Activated naive CD4-positive, alpha-beta T cell treated with anti-CD3 and anti-CD28 coated beads for 36 hours (primary cell): ENCODE data around the gene TFIP11. TPM values are rescaled to one million over a fixed set of nuclear protein-coding genes. Genes with fewer than 3 reads are reported as not detected.

Source experiments
- CTCF ChIA-PET: fragments of 350-600 bp; sonication (Branson Sonifier 250); formaldehyde crosslinking; loops from one replicate; lab custom pipeline; 2021; ENCODE audit warnings: antibody characterized with exemption; lab: Charles Lee
- DNase-seq: peaks from one replicate; pipeline ENCODE4 v3.0.0-alpha.2; 2020
- H3K27ac Mint-ChIP-seq: one replicate; pipeline ENCODE4 v1.8.0; 2021; ENCODE audit warnings: mild to moderate bottlenecking, mixed read lengths
- H3K27me3 Mint-ChIP-seq: one replicate; pipeline ENCODE4 v1.8.0; 2021; ENCODE audit warnings: low read depth, mixed read lengths
- H3K36me3 Mint-ChIP-seq: one replicate; pipeline ENCODE4 v1.8.0; 2021; ENCODE audit warnings: low read depth, mixed read lengths
- H3K4me1 Mint-ChIP-seq: one replicate; pipeline ENCODE4 v1.8.0; 2021; ENCODE audit warnings: low read depth, mixed read lengths
- H3K4me3 Mint-ChIP-seq: one replicate; pipeline ENCODE4 v1.8.0; 2021; ENCODE audit warnings: mild to moderate bottlenecking, moderate library complexity, mixed read lengths
- H3K9me3 Mint-ChIP-seq: one replicate; pipeline ENCODE4 v1.8.0; 2021; ENCODE audit warnings: mixed read lengths
- intact Hi-C: fragments of 100-400 bp; cut with micrococcal nuclease; formaldehyde crosslinking; loops from one replicate; pipeline ENCODE4 v1.15.1; 2023
- total RNA-seq, 2 experiments: library from RNA; stranded (reverse); gene quantifications; one replicate each; pipeline ENCODE4 v1.2.3, GENCODE V29; 2021

TFIP11 gene
- total RNA-seq, 2 experiments from 2014 or later, result 33.3 to 34.4 TPM

DNA sequence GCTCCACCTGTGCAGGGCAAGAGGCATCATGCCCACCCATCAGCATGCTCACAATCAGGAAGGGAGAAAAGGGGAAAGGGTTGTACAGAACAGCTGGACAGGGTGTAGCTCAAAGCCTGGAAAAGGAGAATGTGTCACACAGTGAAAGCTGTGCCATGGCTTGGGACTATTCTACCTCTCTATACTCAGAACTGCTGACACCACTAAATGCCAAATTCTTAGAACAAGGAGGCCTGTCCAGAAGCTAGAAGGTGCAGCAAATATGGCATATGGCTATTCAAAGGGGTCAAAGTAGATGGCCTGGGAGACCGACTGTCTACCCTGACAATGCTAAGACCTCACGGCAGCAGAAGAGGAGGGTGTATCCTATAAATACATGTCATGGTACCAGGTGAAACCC, 41.5 kb downstream of the TFIP11 start:
- no peak for DNase-seq
- Mint-ChIP-seq H3K36me3 (peaks cover 45% of the 10 kb centered on the region), H3K27me3 (no peaks in the 10 kb centered on the region), H3K4me1 (peaks cover 3% of the 10 kb centered on the region), H3K9me3 (no peaks in the 10 kb centered on the region), H3K27ac (peak overlapping the region; percentile 50), H3K4me3 (no peak overlapping the region)
- CTCF ChIA-PET, result interaction anchor here (1.1 to 1.6 kb wide), 3 partner anchors 9 to 103 kb away, joined by 3 read pairs; no protein-coding TSS in a partner anchor
- intact Hi-C loops, result no loop called here

- intact Hi-C loops, result no loop called here
- no peak overlapping the region for H3K27ac Mint-ChIP-seq
These were observed 46.1 kb downstream of the TFIP11 start for GRCh38 chr22:26466196-26466595.

DNA sequence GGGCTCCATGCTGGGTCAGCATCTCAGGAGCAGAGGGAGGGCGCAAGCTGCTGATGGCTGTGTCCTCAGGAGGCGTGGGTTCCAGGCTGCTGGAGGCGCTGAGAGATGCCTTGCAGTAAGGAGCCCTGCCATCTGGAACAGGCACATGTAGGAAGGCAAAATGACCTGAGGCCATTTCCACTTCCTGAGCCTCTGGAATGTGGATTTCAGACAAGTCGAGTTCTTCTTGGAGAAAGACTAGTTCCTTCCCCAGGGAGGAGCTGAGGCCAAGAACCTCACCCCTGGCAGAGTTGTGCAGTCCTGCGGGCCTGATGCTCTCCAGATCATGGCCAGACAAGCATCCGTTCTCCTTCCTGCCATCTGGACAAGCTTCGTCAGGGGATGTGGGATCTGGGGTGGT, 48.0 kb downstream of the TFIP11 start:
- no peaks in the 10 kb centered on the region for H3K27me3 Mint-ChIP-seq
- DNase-seq, result no peak
- peaks cover 18% of the 10 kb centered on the region for H3K36me3 Mint-ChIP-seq
- CTCF ChIA-PET, result interaction anchor here (3.8 kb wide), 1 partner anchor 63 kb away, joined by 22 read pairs; no protein-coding TSS in a partner anchor
- intact Hi-C loops, result loop anchor here (5.0 kb wide), 1 partner anchor 37 kb away; the partner anchor contains the start of gene ASPHD2
- H3K4me3 Mint-ChIP-seq, result no peak overlapping the region
- H3K9me3 Mint-ChIP-seq, result no peaks in the 10 kb centered on the region
- H3K4me1 Mint-ChIP-seq, result no peaks in the 10 kb centered on the region
- H3K27ac Mint-ChIP-seq, result no peak overlapping the region

More at GRCh38 chr22:26466196-26466595, 46.1 kb downstream of the TFIP11 start:
- no peaks in the 10 kb centered on the region for H3K9me3 Mint-ChIP-seq
- no peak for DNase-seq
- peaks cover 20% of the 10 kb centered on the region for H3K36me3 Mint-ChIP-seq
- no peak overlapping the region for H3K4me3 Mint-ChIP-seq
- H3K4me1 Mint-ChIP-seq, result no peaks in the 10 kb centered on the region
- no peaks in the 10 kb centered on the region for H3K27me3 Mint-ChIP-seq
- CTCF ChIA-PET, result no interaction called here

DNA sequence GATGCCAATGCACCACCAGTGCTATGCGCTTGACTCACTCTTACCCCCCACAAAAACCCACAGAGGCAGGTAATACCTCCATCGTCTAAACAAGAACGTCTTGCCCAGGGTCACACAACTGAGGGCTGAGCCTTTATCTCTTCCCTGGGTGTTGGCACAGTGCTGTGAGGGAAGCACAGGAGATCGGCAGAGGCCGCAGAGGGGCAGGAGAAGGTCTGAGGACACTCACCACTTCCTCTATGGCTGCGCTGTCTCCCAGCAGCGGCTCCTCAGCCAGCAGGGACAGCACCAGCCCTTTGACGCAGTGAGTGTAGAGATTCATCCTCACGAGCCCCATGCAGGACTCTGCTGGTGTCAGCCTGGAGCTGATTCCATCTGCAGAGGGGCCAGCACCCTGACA, 48.6 kb downstream of the TFIP11 start:
- Mint-ChIP-seq H3K27me3 (no peaks in the 10 kb centered on the region), H3K9me3 (no peaks in the 10 kb centered on the region), H3K4me3 (no peak overlapping the region), H3K4me1 (no peaks in the 10 kb centered on the region), H3K27ac (no peak overlapping the region), H3K36me3 (peaks cover 13% of the 10 kb centered on the region)
- DNase-seq, result no peak
- CTCF ChIA-PET, result interaction anchor here (1.3 to 4.8 kb wide), 4 partner anchors 19 to 97 kb away, joined by 5 to 44 read pairs (median 22); no protein-coding TSS in a partner anchor
- intact Hi-C loops, result loop anchor here (5.0 kb wide), 1 partner anchor 36 kb away; the partner anchor contains the start of gene ASPHD2

DNA sequence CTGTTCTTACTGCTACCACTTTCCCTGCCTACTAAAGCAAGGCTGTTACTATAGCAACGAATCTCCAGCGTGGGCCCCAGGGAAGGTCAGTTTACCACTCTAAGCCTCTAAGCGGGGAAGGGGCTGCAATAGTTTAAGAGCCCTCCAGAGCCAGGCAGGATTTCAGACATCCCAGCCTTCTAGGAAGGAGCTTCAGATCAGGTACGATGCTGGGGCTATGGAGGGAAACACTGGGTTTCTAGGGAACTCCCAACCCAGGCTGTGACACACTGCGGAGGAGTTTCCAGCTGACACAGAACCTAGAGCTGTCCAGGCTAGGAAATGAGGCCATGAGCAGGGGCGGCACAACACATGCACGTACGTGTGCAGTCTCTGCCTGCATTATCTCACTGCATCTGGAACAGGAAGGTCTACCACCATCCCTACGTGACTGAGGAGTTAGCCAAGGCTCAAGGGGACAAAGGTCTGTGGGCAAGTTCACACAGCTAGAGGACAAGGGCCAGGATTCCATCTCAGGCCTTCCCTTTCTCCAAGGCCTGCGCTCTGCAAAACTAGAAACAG, 49.1 kb downstream of the TFIP11 start:
- Mint-ChIP-seq H3K9me3 (no peaks in the 10 kb centered on the region), H3K27ac (no peak overlapping the region), H3K4me3 (no peak overlapping the region), H3K27me3 (no peaks in the 10 kb centered on the region), H3K4me1 (no peaks in the 10 kb centered on the region), H3K36me3 (peaks cover 11% of the 10 kb centered on the region)
- intact Hi-C loops, result loop anchor here (5.0 kb wide), 1 partner anchor 36 kb away; the partner anchor contains the start of gene ASPHD2
- no peak for DNase-seq
- CTCF ChIA-PET, result interaction anchor here (0.6 to 4.8 kb wide), 8 partner anchors 11 to 102 kb away, joined by 3 to 44 read pairs (median 12); no protein-coding TSS in a partner anchor

- Mint-ChIP-seq H3K4me3 (no peak overlapping the region), H3K9me3 (no peaks in the 10 kb centered on the region), H3K27me3 (no peaks in the 10 kb centered on the region), H3K4me1 (no peaks in the 10 kb centered on the region), H3K27ac (no peak overlapping the region), H3K36me3 (peaks cover 10% of the 10 kb centered on the region)
- DNase-seq, result no peak
- intact Hi-C loops, result loop anchor here (5.0 kb wide), 1 partner anchor 35 kb away; the partner anchor contains the start of gene ASPHD2
- CTCF ChIA-PET, result interaction anchor here (0.6 to 4.8 kb wide), 12 partner anchors 11 to 101 kb away, joined by 3 to 44 read pairs (median 10); no protein-coding TSS in a partner anchor
These were observed 49.6 kb downstream of the TFIP11 start for GRCh38 chr22:26462641-26463040.

GRCh38 chr22:26462051-26462450, 50.2 kb downstream of the TFIP11 start:
- intact Hi-C loops, result loop anchor here (5.0 kb wide), 1 partner anchor 35 kb away; the partner anchor contains the start of gene ASPHD2

DNA sequence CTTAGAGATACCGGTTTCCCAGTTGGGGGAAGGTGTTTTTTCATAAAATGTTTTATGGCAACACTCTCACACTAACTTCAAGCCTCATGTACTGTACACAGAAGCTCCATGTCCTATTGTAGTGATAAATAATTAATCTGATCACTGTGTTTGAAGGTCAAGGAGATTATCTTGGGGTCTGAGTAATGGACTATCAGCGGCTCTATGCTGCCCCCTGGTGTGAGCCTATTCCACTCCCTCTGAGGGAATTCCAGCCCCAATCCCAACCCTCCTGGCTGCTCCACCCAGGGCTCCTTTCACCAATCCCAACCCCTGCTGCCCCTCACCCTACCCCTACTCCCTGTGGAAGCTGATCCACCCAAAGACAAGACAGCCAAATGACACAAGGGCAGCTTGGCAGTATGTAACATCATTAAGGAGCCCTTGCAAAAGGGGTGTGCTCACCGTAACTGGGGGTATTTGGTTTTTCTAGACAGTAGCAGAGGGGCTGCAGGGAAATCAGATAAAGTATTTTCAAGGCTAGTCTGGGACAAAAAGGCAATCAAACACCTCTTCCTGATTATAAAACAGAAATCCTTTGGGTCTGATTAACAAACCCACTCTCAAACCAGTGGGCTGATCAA, 51.0 kb downstream of the TFIP11 start:
- H3K36me3 Mint-ChIP-seq, result peaks cover 8% of the 10 kb centered on the region
- H3K4me1 Mint-ChIP-seq, result no peaks in the 10 kb centered on the region
- peak; percentile 57 for DNase-seq
- no peak overlapping the region for H3K4me3 Mint-ChIP-seq
- CTCF ChIA-PET, result interaction anchor here (0.6 to 4.8 kb wide), 34 partner anchors 8 to 217 kb away, joined by 3 to 44 read pairs (median 4); no protein-coding TSS in a partner anchor
- H3K27me3 Mint-ChIP-seq, result no peaks in the 10 kb centered on the region
- no peak overlapping the region for H3K27ac Mint-ChIP-seq
- H3K9me3 Mint-ChIP-seq, result no peaks in the 10 kb centered on the region
- intact Hi-C loops, result loop anchor here (1.0 to 5.0 kb wide), 3 partner anchors 34 to 97 kb away; partner anchors contain the start of gene ASPHD2

More at GRCh38 chr22:26462051-26462450, 50.2 kb downstream of the TFIP11 start:
- no peak for DNase-seq
- H3K4me1 Mint-ChIP-seq, result no peaks in the 10 kb centered on the region
- no peaks in the 10 kb centered on the region for H3K27me3 Mint-ChIP-seq
- CTCF ChIA-PET, result interaction anchor here (0.7 to 4.8 kb wide), 23 partner anchors 9 to 216 kb away, joined by 3 to 44 read pairs (median 6); no protein-coding TSS in a partner anchor
- H3K4me3 Mint-ChIP-seq, result no peak overlapping the region
- peaks cover 11% of the 10 kb centered on the region for H3K36me3 Mint-ChIP-seq
- H3K9me3 Mint-ChIP-seq, result no peaks in the 10 kb centered on the region
- no peak overlapping the region for H3K27ac Mint-ChIP-seq

- Mint-ChIP-seq H3K4me3 (no peak overlapping the region), H3K27me3 (no peaks in the 10 kb centered on the region), H3K9me3 (no peaks in the 10 kb centered on the region), H3K27ac (no peak overlapping the region), H3K36me3 (peaks cover 13% of the 10 kb centered on the region), H3K4me1 (no peaks in the 10 kb centered on the region)
- CTCF ChIA-PET, result interaction anchor here (0.6 to 4.8 kb wide), 18 partner anchors 9 to 96 kb away, joined by 3 to 44 read pairs (median 5); no protein-coding TSS in a partner anchor
- intact Hi-C loops, result loop anchor here (5.0 kb wide), 1 partner anchor 33 kb away; the partner anchor contains the start of gene ASPHD2
- DNase-seq, result no peak
These were observed 52.1 kb downstream of the TFIP11 start for GRCh38 chr22:26460202-26460601.

DNA sequence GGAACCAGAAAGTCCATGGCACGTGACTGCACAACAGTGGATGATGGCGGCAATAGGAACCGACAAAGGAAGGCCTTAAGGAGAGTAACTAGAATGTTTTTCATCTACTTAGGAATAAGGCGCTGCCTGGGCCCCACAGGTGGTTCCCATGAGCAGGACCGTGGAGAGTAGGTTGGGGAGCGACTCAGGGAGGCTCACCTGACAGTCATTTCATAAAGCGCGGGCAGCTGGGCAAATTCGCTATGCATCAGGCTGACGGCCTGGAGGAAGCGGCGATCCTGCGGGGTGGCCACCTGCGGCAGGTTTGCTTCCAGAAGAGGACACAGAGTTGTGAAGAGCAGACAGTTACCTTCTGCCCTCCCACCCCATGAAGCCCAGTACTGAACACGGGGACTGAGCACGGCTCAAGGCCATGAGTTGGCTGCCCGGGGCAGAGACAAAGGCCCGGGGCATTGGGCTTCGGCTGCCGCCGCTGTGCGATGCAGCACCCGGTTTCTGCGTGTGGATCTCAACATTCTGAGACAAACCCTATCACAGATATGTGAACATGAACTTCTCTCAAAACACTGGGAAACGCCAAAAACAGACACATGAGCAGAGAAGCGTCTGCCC, 54.5 kb downstream of the TFIP11 start:
- CTCF ChIA-PET, result no interaction called here
- peaks cover 13% of the 10 kb centered on the region for H3K36me3 Mint-ChIP-seq
- H3K27me3 Mint-ChIP-seq, result no peaks in the 10 kb centered on the region
- no peaks in the 10 kb centered on the region for H3K9me3 Mint-ChIP-seq
- no peak for DNase-seq
- intact Hi-C loops, result no loop called here
- H3K4me3 Mint-ChIP-seq, result no peak overlapping the region
- H3K4me1 Mint-ChIP-seq, result no peaks in the 10 kb centered on the region
- no peak overlapping the region for H3K27ac Mint-ChIP-seq

- peaks cover 10% of the 10 kb centered on the region for H3K36me3 Mint-ChIP-seq
- intact Hi-C loops, result no loop called here
- H3K4me1 Mint-ChIP-seq, result no peaks in the 10 kb centered on the region
- no peaks in the 10 kb centered on the region for H3K9me3 Mint-ChIP-seq
- DNase-seq, result no peak
- no peak overlapping the region for H3K4me3 Mint-ChIP-seq
- no peaks in the 10 kb centered on the region for H3K27me3 Mint-ChIP-seq
- H3K27ac Mint-ChIP-seq, result no peak overlapping the region
- CTCF ChIA-PET, result interaction anchor here (1.0 kb wide), 1 partner anchor 23 kb away, joined by 6 read pairs; no protein-coding TSS in a partner anchor
These were observed 58.3 kb downstream of the TFIP11 start for GRCh38 chr22:26453812-26454500.
